ENCODE data around the gene MOXD1. TPM values are rescaled to one million over a fixed set of nuclear protein-coding genes. Genes with fewer than 3 reads are reported as not detected.
"Not testable (repeated sequence)": the region's sequence is repeated elsewhere in the genome, so short reads cannot be mapped to it uniquely, and the experiment has no call there.

The MOXD1 gene
- total and polyA plus RNA-seq, 2 experiments from 2014 or later: 9.0 to 16.8 TPM

DNA sequence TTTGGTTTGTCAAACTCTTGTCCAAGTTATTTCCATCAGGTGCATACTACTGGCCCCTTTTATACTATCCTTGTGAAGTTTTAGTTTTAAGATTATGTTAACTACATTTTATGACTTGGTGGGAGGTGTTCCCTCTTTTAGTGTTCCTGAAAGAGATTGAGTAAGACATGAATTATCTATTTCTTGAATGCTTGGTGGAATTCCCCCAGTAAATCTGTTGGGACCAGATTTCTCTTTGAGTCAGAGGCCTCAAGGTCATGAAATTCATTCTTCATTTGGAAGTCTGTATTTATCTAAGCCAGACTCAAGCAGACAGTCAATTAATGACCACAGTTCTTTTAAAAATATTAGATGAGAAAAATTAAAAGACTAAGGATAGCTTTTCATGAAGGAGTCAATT lies 81.3 kb downstream of the MOXD1 start:
- H2AFZ ChIP-seq: no peak overlapping the region
- no peaks in the 10 kb centered on the region for H3K4me1 ChIP-seq (ENCODE audit: insufficient read depth)
- TF ChIP-seq EZH2phosphoT487 (IDR thresholded peaks at IDR 0.05; ENCODE audit: low read depth, severe bottlenecking, unreplicated experiment) (no peak), EZH2 (IDR thresholded peaks at IDR 0.05; ENCODE audit: borderline replicate concordance) (no peak), CTCF (IDR thresholded peaks at IDR 0.05; ENCODE audit: poor library complexity) (no peak)
- DNase-seq (ENCODE audit: low spot score): no peak
- no peak overlapping the region for H3K27ac ChIP-seq
- H4K20me1 ChIP-seq (ENCODE audit: insufficient read depth, poor library complexity, severe bottlenecking): no peaks in the 10 kb centered on the region
- no peaks in the 10 kb centered on the region for H3K27me3 ChIP-seq
- no peaks in the 10 kb centered on the region for H3K79me2 ChIP-seq
- H3K9me3 ChIP-seq (ENCODE audit: low read depth): no peaks in the 10 kb centered on the region
- no peak overlapping the region for H3K4me3 ChIP-seq
- no peak overlapping the region for H3K4me2 ChIP-seq
- H3K9me2 ChIP-seq (replicated peaks; ENCODE audit: insufficient read depth): no peaks in the 10 kb centered on the region
- no peaks in the 10 kb centered on the region for H3K36me3 ChIP-seq (replicated peaks; ENCODE audit: insufficient read depth, low read depth)

GRCh38 chr6:132316970-132317369 lies 84.3 kb downstream of the MOXD1 start:
- no peak for DNase-seq (ENCODE audit: low spot score)
- Histone ChIP-seq H3K4me1 (ENCODE audit: insufficient read depth) (no peaks in the 10 kb centered on the region), H3K27ac (no peak overlapping the region), H2AFZ (no peak overlapping the region), H3K36me3 (replicated peaks; ENCODE audit: insufficient read depth, low read depth) (no peaks in the 10 kb centered on the region), H3K27me3 (no peaks in the 10 kb centered on the region), H3K9me3 (ENCODE audit: low read depth) (no peaks in the 10 kb centered on the region), H3K4me3 (no peak overlapping the region), H3K79me2 (no peaks in the 10 kb centered on the region), H3K4me2 (no peak overlapping the region), H3K9me2 (replicated peaks; ENCODE audit: insufficient read depth) (no peaks in the 10 kb centered on the region), H4K20me1 (ENCODE audit: insufficient read depth, poor library complexity, severe bottlenecking) (no peaks in the 10 kb centered on the region)
- TF ChIP-seq EZH2 (IDR thresholded peaks at IDR 0.05; ENCODE audit: borderline replicate concordance) (no peak), EZH2phosphoT487 (IDR thresholded peaks at IDR 0.05; ENCODE audit: low read depth, severe bottlenecking, unreplicated experiment) (no peak), CTCF (IDR thresholded peaks at IDR 0.05; ENCODE audit: poor library complexity) (no peak)
- 88% methylated on average over 1 of the region's 1 CpG for WGBS (ENCODE audit: low lambda C conversion rate, missing lambda C conversion rate)

DNA sequence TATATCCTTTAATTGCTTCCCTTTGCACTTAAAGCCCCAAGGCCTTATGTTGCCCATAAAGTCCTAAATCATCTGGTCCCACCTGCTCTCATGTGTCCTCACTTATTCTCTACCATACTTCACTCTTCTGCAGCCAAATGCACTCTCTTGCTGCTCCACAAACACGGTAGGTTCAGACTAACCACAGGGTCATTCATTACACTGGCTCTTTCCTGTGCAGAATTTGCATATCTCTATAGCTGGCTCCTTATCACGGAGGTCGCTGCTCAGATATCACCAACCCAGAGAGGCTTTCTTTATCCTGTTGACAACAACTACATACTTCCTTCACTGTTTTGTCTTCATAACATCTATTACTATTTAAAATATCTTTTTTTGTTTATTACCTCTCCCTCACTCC lies 86.8 kb downstream of the MOXD1 start:
- H3K4me3 ChIP-seq: no peak overlapping the region
- 47% methylated on average over 3 of the region's 3 CpGs for WGBS (ENCODE audit: low lambda C conversion rate, missing lambda C conversion rate)
- H3K9me3 ChIP-seq (ENCODE audit: low read depth): no peaks in the 10 kb centered on the region
- H3K4me1 ChIP-seq (ENCODE audit: insufficient read depth): no peaks in the 10 kb centered on the region
- no peaks in the 10 kb centered on the region for H4K20me1 ChIP-seq (ENCODE audit: insufficient read depth, poor library complexity, severe bottlenecking)
- no peaks in the 10 kb centered on the region for H3K27me3 ChIP-seq
- TF ChIP-seq EZH2phosphoT487 (IDR thresholded peaks at IDR 0.05; ENCODE audit: low read depth, severe bottlenecking, unreplicated experiment): no peak
- TF ChIP-seq CTCF (IDR thresholded peaks at IDR 0.05; ENCODE audit: poor library complexity): no peak
- TF ChIP-seq EZH2 (IDR thresholded peaks at IDR 0.05; ENCODE audit: borderline replicate concordance): no peak
- H2AFZ ChIP-seq: no peak overlapping the region
- no peaks in the 10 kb centered on the region for H3K9me2 ChIP-seq (replicated peaks; ENCODE audit: insufficient read depth)
- no peak for DNase-seq (ENCODE audit: low spot score)
- H3K27ac ChIP-seq: no peak overlapping the region
- no peaks in the 10 kb centered on the region for H3K36me3 ChIP-seq (replicated peaks; ENCODE audit: insufficient read depth, low read depth)
- H3K79me2 ChIP-seq: no peaks in the 10 kb centered on the region
- H3K4me2 ChIP-seq: no peak overlapping the region

GRCh38 chr6:132310921-132311320 lies 90.4 kb downstream of the MOXD1 start:
- H3K27me3 ChIP-seq: no peaks in the 10 kb centered on the region
- no peaks in the 10 kb centered on the region for H3K9me2 ChIP-seq (replicated peaks; ENCODE audit: insufficient read depth)
- no peak overlapping the region for H2AFZ ChIP-seq
- no peaks in the 10 kb centered on the region for H3K36me3 ChIP-seq (replicated peaks; ENCODE audit: insufficient read depth, low read depth)
- no peaks in the 10 kb centered on the region for H3K79me2 ChIP-seq
- TF ChIP-seq CTCF (IDR thresholded peaks at IDR 0.05; ENCODE audit: poor library complexity) (no peak), EZH2 (IDR thresholded peaks at IDR 0.05; ENCODE audit: borderline replicate concordance) (no peak), EZH2phosphoT487 (IDR thresholded peaks at IDR 0.05; ENCODE audit: low read depth, severe bottlenecking, unreplicated experiment) (no peak)
- no peak overlapping the region for H3K4me3 ChIP-seq
- no peak overlapping the region for H3K27ac ChIP-seq
- no peak overlapping the region for H3K4me2 ChIP-seq
- WGBS (ENCODE audit: low lambda C conversion rate, missing lambda C conversion rate): 86% methylated on average over 2 of the region's 2 CpGs
- no peaks in the 10 kb centered on the region for H3K4me1 ChIP-seq (ENCODE audit: insufficient read depth)
- no peaks in the 10 kb centered on the region for H3K9me3 ChIP-seq (ENCODE audit: low read depth)
- no peaks in the 10 kb centered on the region for H4K20me1 ChIP-seq (ENCODE audit: insufficient read depth, poor library complexity, severe bottlenecking)
- DNase-seq (ENCODE audit: low spot score): no peak

GRCh38 chr6:132310151-132310550 lies 91.1 kb downstream of the MOXD1 start:
- 93% methylated on average over 4 of the region's 4 CpGs for WGBS (ENCODE audit: low lambda C conversion rate, missing lambda C conversion rate)
- not testable (repeated sequence) for H3K9me3 ChIP-seq (ENCODE audit: low read depth); H3K4me2 ChIP-seq; H3K4me1 ChIP-seq (ENCODE audit: insufficient read depth); H3K9me2 ChIP-seq (replicated peaks; ENCODE audit: insufficient read depth); H3K79me2 ChIP-seq; H3K27ac ChIP-seq; H3K27me3 ChIP-seq; DNase-seq (ENCODE audit: low spot score); H3K4me3 ChIP-seq; H2AFZ ChIP-seq; H4K20me1 ChIP-seq (ENCODE audit: insufficient read depth, poor library complexity, severe bottlenecking); H3K36me3 ChIP-seq (replicated peaks; ENCODE audit: insufficient read depth, low read depth)

Measured in hepatocyte (in vitro differentiated cells).